Psoas muscle (tissue), 8 donors: Measurements from ENCODE around the gene ZIC5. TPM values are rescaled to one million over a fixed set of nuclear protein-coding genes. Genes with fewer than 3 reads are reported as not detected.

ENCODE experiments used
- ATAC-seq, 4 donors: fragments of 200-7000 bp; cut with Tn5 transposase; one replicate each; pipeline ENCODE4 v1.9.1; 2020; ENCODE audit warnings: moderate library complexity in 3 of 4, mild to moderate bottlenecking in 2 of 4
- DNase-seq, 2 donors: peaks; one replicate each; pipeline ENCODE4 v3.0.0-alpha.2; 2020
- H3K27ac ChIP-seq: fragments of 200-600 bp; one replicate; pipeline ENCODE4 v1.8.0; 2022
- H3K27me3 ChIP-seq, 3 donors: fragments of 200-600 bp in 1 of 3; one replicate each; pipeline versions ENCODE4 v1.6.1 to v1.8.0; 2013 to 2022; ENCODE audit warnings: low read length in 2 of 3, mild to moderate bottlenecking in 2 of 3, moderate library complexity in 1 of 3; ENCODE audit not compliant: insufficient read depth in 3 of 3
- H3K36me3 ChIP-seq, 2 donors: fragments of 200-600 bp in 1 of 2; one replicate each; pipeline versions ENCODE4 v1.6.1 to v1.8.0; 2013 to 2022; ENCODE audit warnings: low read depth in 1 of 2, mild to moderate bottlenecking in 1 of 2, moderate library complexity in 1 of 2; ENCODE audit not compliant: insufficient read depth in 1 of 2
- H3K4me1 ChIP-seq: fragments of 200-600 bp; one replicate; pipeline ENCODE4 v1.8.0; 2022
- H3K4me3 ChIP-seq: fragments of 200-600 bp; one replicate; pipeline ENCODE4 v1.8.0; 2022; ENCODE audit warnings: mild to moderate bottlenecking
- H3K9me3 ChIP-seq: fragments of 200-600 bp; one replicate; pipeline ENCODE4 v1.8.0; 2022
- CTCF ChIP-seq: fragments of 200-600 bp; IDR thresholded peaks from one replicate; pipeline ENCODE4 v1.8.0; 2022; ENCODE audit warnings: antibody characterized with exemption
- WGBS, 3 donors: extraction: QIAGEN DNeasy Blood & Tissue Kit; methylation state at CpG; one replicate each; pipeline versions ENCODE4 v1.1.6 to v1.1.7; 2013; 5-methylcytosine and 5-hydroxymethylcytosine counted together
- intact Hi-C, 2 donors: fragments of 100-400 bp; cut with DNase I; formaldehyde crosslinking; loops; one replicate each; pipeline versions ENCODE4 v1.11.0 to v1.14.2; 2022
- polyA plus RNA-seq, 3 donors: library from polyadenylated mRNA; stranded (reverse); fragments of 200-250 nt; gene quantifications; one replicate each; pipeline ENCODE4 v1.2.3, GENCODE V29; 2013
- total RNA-seq, 4 donors: library from RNA; stranded (reverse); fragmentation: NEBNext Ultra II Directional in 2 of 4; extraction: Animal tissue kit (Norgen Biotek cat#: 25700) in 2 of 4; gene quantifications; one replicate each; pipeline versions ENCODE4 v1.2.1 to v1.2.4, GENCODE V29; 2021 to 2023
- donor health status: healthy with polysubstance abuse.
- donor health status: DM: no; HTN: no; CAD: no; lungs with moderate emphysema.
- donor health status: Bipolar disorder and iron deficiency.
- donor health status: healthy.
- donor health status: DM: yes; HTN: yes; CAD: no.
- donor health status: DM: no; HTN: no; CAD: no.
- donor health status: DM: no; HTN: no; CAD: no.
- donor health status: DM: yes; HTN: yes; CAD: no.

ZIC5 gene
- total and polyA plus RNA-seq, 7 donors = not detected

GRCh38 chr13:99979453-99980200 lies 8.1 kb upstream of the ZIC5 start:
- 3 to 4% (median 3%) methylated on average over 56 to 59 of the region's 59 CpGs for WGBS, 3 donors
- ATAC-seq (peak in 1 of 4 donors; percentile 24), DNase-seq (peak in 1 of 2 donors; percentile 43)
- no peak for TF ChIP-seq CTCF
- Histone ChIP-seq H3K36me3 (no peaks in the 10 kb centered on the region), H3K4me3 (peak overlapping the region; percentile 70), H3K9me3 (no peaks in the 10 kb centered on the region), H3K4me1 (peaks cover 11% of the 10 kb centered on the region), H3K27ac (no peak overlapping the region), H3K27me3 (peaks cover 2 to 100% (median 71%) of the 10 kb centered on the region in 3 donors)
- intact Hi-C loops = no loop called here

GRCh38 chr13:99978799-99979452 lies 7.4 kb upstream of the ZIC5 start:
- Histone ChIP-seq H3K27me3 (peaks cover 6 to 100% (median 69%) of the 10 kb centered on the region in 3 donors), H3K36me3 (no peaks in the 10 kb centered on the region), H3K4me3 (no peak overlapping the region), H3K27ac (no peak overlapping the region), H3K9me3 (no peaks in the 10 kb centered on the region), H3K4me1 (peaks cover 11% of the 10 kb centered on the region)
- intact Hi-C loops = no loop called here
- ATAC-seq (no peak), DNase-seq (peak in 1 of 2 donors; percentile 48)
- 3 to 6% (median 6%) methylated on average over 18 of the region's 18 CpGs for WGBS, 3 donors
- TF ChIP-seq CTCF = no peak

GRCh38 chr13:99977912-99978798 lies 6.6 kb upstream of the ZIC5 start:
- WGBS, 3 donors = 19 to 26% (median 23%) methylated on average over 52 of the region's 52 CpGs
- no peaks in the 10 kb centered on the region for H3K9me3 ChIP-seq
- H3K27me3 ChIP-seq = peaks cover 14 to 100% (median 63%) of the 10 kb centered on the region in 3 donors
- peaks cover 11% of the 10 kb centered on the region for H3K4me1 ChIP-seq
- DNase-seq (no peak), ATAC-seq (no peak)
- no peaks in the 10 kb centered on the region for H3K36me3 ChIP-seq
- TF ChIP-seq CTCF = no peak
- no peak overlapping the region for H3K4me3 ChIP-seq
- no peak overlapping the region for H3K27ac ChIP-seq
- intact Hi-C loops = no loop called here

- Histone ChIP-seq H3K36me3 (no peaks in the 10 kb centered on the region), H3K4me1 (peaks cover 10% of the 10 kb centered on the region), H3K27me3 (peaks cover 15 to 100% (median 58%) of the 10 kb centered on the region in 3 donors), H3K4me3 (no peak overlapping the region), H3K9me3 (no peaks in the 10 kb centered on the region), H3K27ac (no peak overlapping the region)
- TF ChIP-seq CTCF = no peak
- ATAC-seq = no peak
- intact Hi-C loops = no loop called here
- DNase-seq = no peak
- WGBS, 3 donors = 52 to 72% (median 64%) methylated on average over 7 of the region's 7 CpGs
Measured at GRCh38 chr13:99977334-99977911, 5.9 kb upstream of the ZIC5 start.
